SK-N-SH (cell line): ENCODE results near the gene TPST2. TPM values are rescaled to one million over a fixed set of nuclear protein-coding genes. Genes with fewer than 3 reads are reported as not detected.
A peak's percentile ranks its signal among the peaks of the same experiment; 100 is the strongest.

Source experiments
- CTCF ChIA-PET: fragments of 300-600, 350-600 bp; formaldehyde crosslinking; extraction: SDS; loops from one replicate; lab custom pipeline; 2021; lab: Yijun Ruan, JAX
- POLR2A ChIA-PET: fragments of 350-600 bp; sonication (Branson Sonifier 250); formaldehyde crosslinking; extraction: SDS; loops from one replicate; lab custom pipeline; 2020; ENCODE audit warnings: antibody characterized with exemption, inconsistent platforms; lab: Yijun Ruan, JAX
- DNase-seq: peaks from one replicate; pipeline ENCODE4 v3.0.0; 2012
- H2AFZ ChIP-seq: fragments of 200-600 bp; sonication (generic); 2 replicates; pipeline ENCODE4 v1.8.1; 2016; ENCODE audit warnings: antibody characterized with exemption, mild to moderate bottlenecking, low read depth
- H3F3A ChIP-seq: fragments of 200-600 bp; sonication (generic); replicated peaks from 2 replicates; pipeline ENCODE3; 2016; ENCODE audit warnings: antibody characterized with exemption, mild to moderate bottlenecking; ENCODE audit not compliant: insufficient read depth
- H3K27ac ChIP-seq, 2 experiments: fragments of 200-500 bp in 1 of 2; fragments of 200-600 bp in 1 of 2; sonication (Bioruptor generic) in 1 of 2; sonication (generic), shearing (Covaris generic) in 1 of 2; 2 replicates each; pipeline versions ENCODE4 v1.5.1 to v1.6.1; 2014 to 2016; ENCODE audit warnings: low read depth in 2 of 2, inconsistent platforms in 1 of 2, low read length in 1 of 2, mild to moderate bottlenecking in 1 of 2, mixed read lengths in 1 of 2
- H3K27me3 ChIP-seq: fragments of 200-600 bp; sonication (generic), shearing (Covaris generic); 2 replicates; pipeline ENCODE4 v1.6.1; 2016; ENCODE audit warnings: mixed run types; ENCODE audit not compliant: insufficient read depth
- H3K36me3 ChIP-seq, 2 experiments: fragments of 200-500 bp in 1 of 2; fragments of 200-600 bp in 1 of 2; sonication (Bioruptor generic) in 1 of 2; sonication (generic) in 1 of 2; replicated peaks in 1 of 2; 2 replicates each; pipeline versions ENCODE3 to v1.5.1; 2014 to 2016; ENCODE audit warnings: low read length in 1 of 2, mild to moderate bottlenecking in 1 of 2; ENCODE audit not compliant: insufficient read depth in 2 of 2, control insufficient read depth in 1 of 2
- H3K4me1 ChIP-seq, 2 experiments: fragments of 200-500 bp in 1 of 2; fragments of 200-600 bp in 1 of 2; sonication (Bioruptor generic) in 1 of 2; sonication (generic), shearing (Covaris generic) in 1 of 2; 2 replicates each; pipeline versions ENCODE4 v1.5.1 to v1.6.1; 2014 to 2016; ENCODE audit warnings: low read depth in 1 of 2, low read length in 1 of 2, mixed run types in 1 of 2; ENCODE audit not compliant: insufficient read depth in 2 of 2, control insufficient read depth in 1 of 2
- H3K4me2 ChIP-seq: fragments of 200-600 bp; sonication (generic), shearing (Covaris generic); 2 replicates; pipeline ENCODE4 v1.6.1; 2017; ENCODE audit warnings: mixed run types
- H3K4me3 ChIP-seq, 2 experiments: fragments of 200-500 bp in 1 of 2; fragments of 200-600 bp in 1 of 2; sonication (Bioruptor generic) in 1 of 2; sonication (generic), shearing (Covaris generic) in 1 of 2; 2 replicates each; pipeline versions ENCODE4 v1.5.1 to v1.8.1; 2014 to 2016; ENCODE audit warnings: low read depth in 2 of 2, inconsistent platforms in 1 of 2, low read length in 1 of 2, mild to moderate bottlenecking in 1 of 2, mixed read lengths in 1 of 2, moderate library complexity in 1 of 2
- H3K79me2 ChIP-seq: fragments of 200-600 bp; sonication (generic); 2 replicates; pipeline ENCODE4 v1.8.1; 2017; ENCODE audit warnings: mild to moderate bottlenecking; ENCODE audit not compliant: insufficient read depth
- H3K9ac ChIP-seq: fragments of 200-600 bp; sonication (generic); 2 replicates; pipeline ENCODE4 v1.6.1; 2017; ENCODE audit warnings: mixed run types
- H3K9me2 ChIP-seq: fragments of 200-600 bp; sonication (generic); 2 replicates; pipeline ENCODE4 v1.6.1; 2017; ENCODE audit warnings: mixed run types
- H3K9me3 ChIP-seq: fragments of 200-600 bp; sonication (generic); 2 replicates; pipeline ENCODE4 v1.6.1; 2017; ENCODE audit warnings: mixed run types, mild to moderate bottlenecking, moderate library complexity
- H4K20me1 ChIP-seq: fragments of 200-600 bp; sonication (generic); 2 replicates; pipeline ENCODE4 v1.6.1; 2017; ENCODE audit warnings: mild to moderate bottlenecking, mixed run types; ENCODE audit not compliant: insufficient read depth
- ELF1 ChIP-seq: IDR thresholded peaks from 2 replicates; pipeline ENCODE4 v1.4.0; 2012
- EP300 ChIP-seq, 2 experiments: IDR thresholded peaks; 2 replicates each; pipeline versions ENCODE4 v1.4.0 to v1.6.1; 2012; ENCODE audit warnings: borderline replicate concordance in 1 of 2, low read depth in 1 of 2, low read length in 1 of 2
- EZH2phosphoT487 ChIP-seq: fragments of 200-600 bp; sonication (generic); IDR thresholded peaks from 2 replicates; pipeline ENCODE4 v1.6.1; 2017; ENCODE audit warnings: low read depth, mixed run types, mild to moderate bottlenecking, antibody characterized with exemption, moderate library complexity, borderline replicate concordance
- GATA2 ChIP-seq: sonication (generic); formaldehyde crosslinking; IDR thresholded peaks from 2 replicates; pipeline ENCODE4 v1.5.0; 2020; ENCODE audit warnings: mild to moderate bottlenecking, missing genetic modification reagents
- JUND ChIP-seq: IDR thresholded peaks from 2 replicates; pipeline ENCODE4 v1.4.0; 2012
- MAX ChIP-seq: IDR thresholded peaks from 2 replicates; pipeline ENCODE4 v1.4.0; 2012; ENCODE audit warnings: low read depth
- POLR2AphosphoS5 ChIP-seq: IDR thresholded peaks from 2 replicates; pipeline ENCODE4 v1.6.1; 2012; ENCODE audit warnings: low read depth, low read length
- RAD21 ChIP-seq: IDR thresholded peaks from 2 replicates; pipeline ENCODE4 v1.6.1; 2012; ENCODE audit warnings: mild to moderate bottlenecking, low read length
- RCOR1 ChIP-seq: fragments of 150-350 bp; IDR thresholded peaks from 2 replicates; pipeline ENCODE4 v1.6.1; 2017; ENCODE audit warnings: antibody characterized with exemption, low read length
- RFX5 ChIP-seq: IDR thresholded peaks from 2 replicates; pipeline ENCODE4 v1.6.1; 2012; ENCODE audit warnings: mild to moderate bottlenecking, improper control_type of control experiment, low read length
- TEAD4 ChIP-seq: IDR thresholded peaks from 2 replicates; pipeline ENCODE4 v1.4.0; 2012; ENCODE audit warnings: mild to moderate bottlenecking, borderline replicate concordance; ENCODE audit not compliant: insufficient read depth
- ZBTB33 ChIP-seq: IDR thresholded peaks from 2 replicates; pipeline ENCODE4 v1.4.0; 2012; ENCODE audit warnings: low read depth, borderline replicate concordance
- WGBS: methylation state at CpG from one replicate; pipeline ENCODE4 v1.1.6; 2017; ENCODE audit warnings: low lambda C conversion rate; 5-methylcytosine and 5-hydroxymethylcytosine counted together
- polyA plus RNA-seq, 3 experiments: library from polyadenylated mRNA; depleted of rRNA; stranded (reverse); fragments of >200 nt; gene quantifications; 2 replicates each; pipeline ENCODE4 v1.2.3, GENCODE V29; 2012
- TF ChIP-seq, protein P1 (sequence below): IDR thresholded peaks from 2 replicates; pipeline ENCODE4 v1.6.1; 2012; ENCODE audit warnings: mild to moderate bottlenecking, low read depth, low read length, moderate library complexity
- TF ChIP-seq, protein P2 (sequence below): IDR thresholded peaks from 2 replicates; pipeline ENCODE4; 2012
- TF ChIP-seq, protein P3 (sequence below): IDR thresholded peaks from 2 replicates; pipeline ENCODE4 v1.4.0; 2012; ENCODE audit warnings: low read depth, borderline replicate concordance

The TPST2 gene
- polyA plus RNA-seq, 1 of the 3 experiments (the other 2 are of a cell fraction): 58.4 TPM

- TF ChIP-seq POLR2AphosphoS5 (peak; percentile 77), JUND (no peak), ELF1 (peak; percentile 47), MAX (peak; percentile 84), EP300 (IDR thresholded peaks at IDR 0.05; ENCODE audit: borderline replicate concordance in 1 of 2, low read depth in 1 of 2, low read length in 1 of 2) (peak in 1 of 2 experiments; percentile 18; a peak in 1 of 4 replicates)
- TF ChIP-seq, all 33 proteins: peak for 14
Observed at GRCh38 chr22:26483439-26484359, 106.2 kb downstream of the TPST2 start, which contains the start of the genes HPS4 and SRRD (continued).

DNA sequence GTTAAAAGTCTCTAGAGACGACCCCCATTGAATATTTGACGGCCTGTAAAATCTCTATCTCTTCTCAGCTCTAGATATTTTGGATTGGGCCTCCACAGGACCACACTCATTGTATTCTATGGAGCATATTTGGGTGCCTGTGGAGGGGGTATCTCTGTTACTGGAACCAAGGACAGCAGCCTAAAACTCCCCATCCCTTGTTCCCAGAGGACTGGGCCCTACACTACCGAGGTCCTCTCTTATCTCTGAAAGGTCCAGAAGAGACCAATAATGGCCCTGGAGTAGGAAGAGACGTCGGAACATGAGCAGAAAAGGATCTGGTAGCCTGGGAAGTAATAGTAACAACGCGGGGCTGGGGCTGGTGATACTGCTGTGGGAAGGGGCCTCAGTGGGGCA, 106.9 kb downstream of the TPST2 start:
- no peaks in the 10 kb centered on the region for H3K9me2 ChIP-seq
- CTCF ChIA-PET: interaction anchor here (1.0 to 2.0 kb wide), 5 partner anchors 9 to 182 kb away, joined by 3 to 7 read pairs (median 3); no protein-coding TSS in a partner anchor
- POLR2A ChIA-PET: interaction anchor here (1.0 to 1.6 kb wide), 5 partner anchors 16 to 186 kb away, joined by 3 to 7 read pairs (median 3); partner anchors contain the start of gene TFIP11
- peaks cover 0 to 5% of the 10 kb centered on the region in 2 experiments for H3K36me3 ChIP-seq
- H4K20me1 ChIP-seq: no peaks in the 10 kb centered on the region
- H3K4me1 ChIP-seq: peaks cover 4 to 27% of the 10 kb centered on the region in 2 experiments; a peak in 3 of 4 replicates
- H2AFZ ChIP-seq: peak overlapping the region; percentile 71
- H3K27ac ChIP-seq: peak overlapping the region; percentile 68 to 83
- peak overlapping the region; percentile 93 for H3K9ac ChIP-seq
- H3K27me3 ChIP-seq: no peaks in the 10 kb centered on the region
- no peaks in the 10 kb centered on the region for H3K9me3 ChIP-seq
- peak overlapping the region; percentile 89 for H3K4me2 ChIP-seq
- H3K79me2 ChIP-seq: peaks cover 81% of the 10 kb centered on the region
- WGBS: 18% methylated on average over 7 of the region's 7 CpGs
- no peak for TF ChIP-seq RFX5
- TF ChIP-seq, protein P1, sequence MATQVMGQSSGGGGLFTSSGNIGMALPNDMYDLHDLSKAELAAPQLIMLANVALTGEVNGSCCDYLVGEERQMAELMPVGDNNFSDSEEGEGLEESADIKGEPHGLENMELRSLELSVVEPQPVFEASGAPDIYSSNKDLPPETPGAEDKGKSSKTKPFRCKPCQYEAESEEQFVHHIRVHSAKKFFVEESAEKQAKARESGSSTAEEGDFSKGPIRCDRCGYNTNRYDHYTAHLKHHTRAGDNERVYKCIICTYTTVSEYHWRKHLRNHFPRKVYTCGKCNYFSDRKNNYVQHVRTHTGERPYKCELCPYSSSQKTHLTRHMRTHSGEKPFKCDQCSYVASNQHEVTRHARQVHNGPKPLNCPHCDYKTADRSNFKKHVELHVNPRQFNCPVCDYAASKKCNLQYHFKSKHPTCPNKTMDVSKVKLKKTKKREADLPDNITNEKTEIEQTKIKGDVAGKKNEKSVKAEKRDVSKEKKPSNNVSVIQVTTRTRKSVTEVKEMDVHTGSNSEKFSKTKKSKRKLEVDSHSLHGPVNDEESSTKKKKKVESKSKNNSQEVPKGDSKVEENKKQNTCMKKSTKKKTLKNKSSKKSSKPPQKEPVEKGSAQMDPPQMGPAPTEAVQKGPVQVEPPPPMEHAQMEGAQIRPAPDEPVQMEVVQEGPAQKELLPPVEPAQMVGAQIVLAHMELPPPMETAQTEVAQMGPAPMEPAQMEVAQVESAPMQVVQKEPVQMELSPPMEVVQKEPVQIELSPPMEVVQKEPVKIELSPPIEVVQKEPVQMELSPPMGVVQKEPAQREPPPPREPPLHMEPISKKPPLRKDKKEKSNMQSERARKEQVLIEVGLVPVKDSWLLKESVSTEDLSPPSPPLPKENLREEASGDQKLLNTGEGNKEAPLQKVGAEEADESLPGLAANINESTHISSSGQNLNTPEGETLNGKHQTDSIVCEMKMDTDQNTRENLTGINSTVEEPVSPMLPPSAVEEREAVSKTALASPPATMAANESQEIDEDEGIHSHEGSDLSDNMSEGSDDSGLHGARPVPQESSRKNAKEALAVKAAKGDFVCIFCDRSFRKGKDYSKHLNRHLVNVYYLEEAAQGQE: peak; percentile 50; the same call in 1 of the 2 replicates
- no peaks in the 10 kb centered on the region for H3F3A ChIP-seq
- peak overlapping the region; percentile 81 to 89 for H3K4me3 ChIP-seq
- no peak for DNase-seq

DNA sequence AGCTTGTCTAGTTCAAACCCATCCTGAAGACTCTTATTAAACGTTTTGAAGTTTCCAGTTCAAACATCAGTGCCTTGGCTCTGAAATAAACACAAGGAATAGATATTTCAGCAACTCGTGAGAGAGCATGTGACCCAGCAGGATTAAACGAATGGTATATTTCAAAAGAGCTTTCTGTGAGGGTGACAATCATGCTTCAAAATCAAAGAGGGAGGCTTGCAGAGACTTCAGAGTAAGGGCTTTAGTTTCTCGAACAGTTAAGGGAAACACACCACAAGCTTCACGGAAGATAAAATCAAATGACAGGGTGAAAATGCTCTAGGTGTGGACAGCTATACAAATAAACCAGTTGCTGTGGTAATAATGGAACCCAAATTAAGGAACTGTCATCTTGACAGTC, 107.8 kb downstream of the TPST2 start:
- H3K27ac ChIP-seq: no peak overlapping the region
- no peak overlapping the region for H3K4me3 ChIP-seq
- no peaks in the 10 kb centered on the region for H3K9me3 ChIP-seq
- no peak for DNase-seq
- POLR2A ChIA-PET: interaction anchor here (0.6 to 1.6 kb wide), 2 partner anchors 22 to 187 kb away, joined by 3 read pairs; no protein-coding TSS in a partner anchor
- no peaks in the 10 kb centered on the region for H4K20me1 ChIP-seq
- H3K79me2 ChIP-seq: peaks cover 87% of the 10 kb centered on the region
- H3F3A ChIP-seq: no peaks in the 10 kb centered on the region
- H3K9ac ChIP-seq: no peak overlapping the region
- peaks cover 4 to 27% of the 10 kb centered on the region in 2 experiments; a peak in 3 of 4 replicates for H3K4me1 ChIP-seq
- no peaks in the 10 kb centered on the region for H3K9me2 ChIP-seq
- no peak overlapping the region for H2AFZ ChIP-seq
- H3K27me3 ChIP-seq: no peaks in the 10 kb centered on the region
- peaks cover 0 to 9% of the 10 kb centered on the region in 2 experiments for H3K36me3 ChIP-seq
- 88% methylated on average over 5 of the region's 5 CpGs for WGBS
- peak overlapping the region; percentile 89; the same call in 1 of the 2 replicates for H3K4me2 ChIP-seq
- CTCF ChIA-PET: interaction anchor here (0.6 to 2.0 kb wide), 5 partner anchors 9 to 1280 kb away, joined by 3 to 7 read pairs (median 3); no protein-coding TSS in a partner anchor
- TF ChIP-seq RCOR1 (no peak), GATA2 (no peak), RAD21 (no peak), EP300 (IDR thresholded peaks at IDR 0.05; ENCODE audit: borderline replicate concordance in 1 of 2, low read depth in 1 of 2, low read length in 1 of 2) (no peak), ZBTB33 (no peak), EZH2phosphoT487 (no peak), TEAD4 (no peak)
- TF ChIP-seq, protein P2, sequence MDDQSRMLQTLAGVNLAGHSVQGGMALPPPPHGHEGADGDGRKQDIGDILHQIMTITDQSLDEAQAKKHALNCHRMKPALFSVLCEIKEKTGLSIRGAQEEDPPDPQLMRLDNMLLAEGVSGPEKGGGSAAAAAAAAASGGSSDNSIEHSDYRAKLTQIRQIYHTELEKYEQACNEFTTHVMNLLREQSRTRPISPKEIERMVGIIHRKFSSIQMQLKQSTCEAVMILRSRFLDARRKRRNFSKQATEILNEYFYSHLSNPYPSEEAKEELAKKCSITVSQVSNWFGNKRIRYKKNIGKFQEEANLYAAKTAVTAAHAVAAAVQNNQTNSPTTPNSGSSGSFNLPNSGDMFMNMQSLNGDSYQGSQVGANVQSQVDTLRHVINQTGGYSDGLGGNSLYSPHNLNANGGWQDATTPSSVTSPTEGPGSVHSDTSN: no peak
- TF ChIP-seq, protein P3, sequence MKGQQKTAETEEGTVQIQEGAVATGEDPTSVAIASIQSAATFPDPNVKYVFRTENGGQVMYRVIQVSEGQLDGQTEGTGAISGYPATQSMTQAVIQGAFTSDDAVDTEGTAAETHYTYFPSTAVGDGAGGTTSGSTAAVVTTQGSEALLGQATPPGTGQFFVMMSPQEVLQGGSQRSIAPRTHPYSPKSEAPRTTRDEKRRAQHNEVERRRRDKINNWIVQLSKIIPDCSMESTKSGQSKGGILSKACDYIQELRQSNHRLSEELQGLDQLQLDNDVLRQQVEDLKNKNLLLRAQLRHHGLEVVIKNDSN: no peak
